ENCODE results near the gene ANO2.

- TF ChIP-seq, protein P1, sequence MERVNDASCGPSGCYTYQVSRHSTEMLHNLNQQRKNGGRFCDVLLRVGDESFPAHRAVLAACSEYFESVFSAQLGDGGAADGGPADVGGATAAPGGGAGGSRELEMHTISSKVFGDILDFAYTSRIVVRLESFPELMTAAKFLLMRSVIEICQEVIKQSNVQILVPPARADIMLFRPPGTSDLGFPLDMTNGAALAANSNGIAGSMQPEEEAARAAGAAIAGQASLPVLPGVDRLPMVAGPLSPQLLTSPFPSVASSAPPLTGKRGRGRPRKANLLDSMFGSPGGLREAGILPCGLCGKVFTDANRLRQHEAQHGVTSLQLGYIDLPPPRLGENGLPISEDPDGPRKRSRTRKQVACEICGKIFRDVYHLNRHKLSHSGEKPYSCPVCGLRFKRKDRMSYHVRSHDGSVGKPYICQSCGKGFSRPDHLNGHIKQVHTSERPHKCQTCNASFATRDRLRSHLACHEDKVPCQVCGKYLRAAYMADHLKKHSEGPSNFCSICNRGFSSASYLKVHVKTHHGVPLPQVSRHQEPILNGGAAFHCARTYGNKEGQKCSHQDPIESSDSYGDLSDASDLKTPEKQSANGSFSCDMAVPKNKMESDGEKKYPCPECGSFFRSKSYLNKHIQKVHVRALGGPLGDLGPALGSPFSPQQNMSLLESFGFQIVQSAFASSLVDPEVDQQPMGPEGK (CRISPR knock-in tag; IDR thresholded peaks at IDR 0.05; ENCODE audit: borderline replicate concordance), result no peak
- no peak for TF ChIP-seq PPARA (CRISPR knock-in tag; IDR thresholded peaks at IDR 0.05; ENCODE audit: borderline replicate concordance)
- TF ChIP-seq CSDC2 (CRISPR knock-in tag; IDR thresholded peaks at IDR 0.05), result no peak
- no peak for TF ChIP-seq CREB5 (CRISPR knock-in tag; IDR thresholded peaks at IDR 0.05; ENCODE audit: low read depth)
- TF ChIP-seq ARNTL (CRISPR knock-in tag; IDR thresholded peaks at IDR 0.05; ENCODE audit: borderline replicate concordance, low read depth), result no peak
- TF ChIP-seq ESRRG (CRISPR knock-in tag; IDR thresholded peaks at IDR 0.05), result no peak
- TF ChIP-seq ZFP30 (CRISPR knock-in tag; IDR thresholded peaks at IDR 0.05), result no peak
- TF ChIP-seq ISL1 (CRISPR knock-in tag; IDR thresholded peaks at IDR 0.05), result no peak
- TF ChIP-seq GLIS3 (CRISPR knock-in tag; IDR thresholded peaks at IDR 0.05), result no peak
- no peak for TF ChIP-seq ZNF8 (CRISPR knock-in tag; IDR thresholded peaks at IDR 0.05)
- TF ChIP-seq POU6F1 (CRISPR knock-in tag; IDR thresholded peaks at IDR 0.05; ENCODE audit: borderline replicate concordance, low read depth), result no peak
- no peak for TF ChIP-seq RARB (CRISPR knock-in tag; IDR thresholded peaks at IDR 0.05)
Observed at GRCh38 chr12:5969156-5969973, 24.3 kb upstream of the ANO2 start.

Measured in SK-N-SH treated with all-trans-retinoic acid at 6 μM for 48 hours (cell line).